Kidney tubule cell (primary cell): ENCODE results near the gene DNASE2B.

Source experiments
- DNase-seq: peaks from one replicate; pipeline ENCODE4 v3.0.0-alpha.2; 2018; ENCODE audit warnings: low spot score

The DNASE2B gene

DNA sequence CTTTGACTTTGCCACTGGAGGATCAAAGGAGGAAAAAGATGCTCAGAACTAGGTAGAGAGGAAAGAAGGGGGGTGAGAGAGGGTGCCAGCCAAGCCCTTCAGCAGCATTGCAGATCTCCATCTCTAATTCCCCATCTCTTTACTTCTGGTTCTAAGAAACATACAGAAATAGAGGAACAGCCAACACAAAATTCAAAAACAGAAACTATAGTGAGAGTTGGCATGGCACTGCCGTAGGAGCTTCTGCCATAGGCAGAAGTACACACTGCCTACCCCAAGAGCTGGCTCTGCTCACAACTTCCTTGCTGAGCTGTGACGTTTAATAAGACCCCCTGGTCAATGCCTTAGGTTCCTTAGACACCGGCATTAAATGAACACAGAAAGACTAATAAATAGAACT is 54.2 kb downstream of the DNASE2B start:
- no peak for DNase-seq

DNA sequence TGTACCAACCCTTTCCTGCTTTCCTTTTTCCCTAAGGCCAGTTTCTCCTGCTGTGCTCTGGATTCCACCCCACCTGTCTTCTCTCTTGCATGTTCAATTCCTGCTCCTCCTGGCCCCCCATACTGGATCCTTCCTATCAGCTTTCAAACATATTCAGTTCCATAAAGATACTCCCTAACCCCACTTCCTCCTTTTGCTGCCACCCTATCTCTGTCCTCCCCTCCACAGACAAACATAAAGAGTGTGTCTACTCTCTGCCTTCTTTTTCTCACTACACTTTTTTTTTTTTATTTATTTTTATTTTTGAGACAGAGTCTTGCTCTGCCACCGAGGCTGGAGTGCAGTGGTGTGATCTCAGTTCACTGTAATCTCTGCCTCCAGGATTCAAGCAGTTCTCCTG is 63.8 kb downstream of the DNASE2B start:
- no peak for DNase-seq
